ENCODE results near the gene EPHA2.

Gene EPHA2

GRCh38 chr1:16099412-16099811 is 56.5 kb downstream of the EPHA2 start:
- in situ Hi-C loops (cut with HindIII; ENCODE audit: low sequenced_read_pairs) = no loop called here

GRCh38 chr1:16095447-16095846 is 60.4 kb downstream of the EPHA2 start:
- in situ Hi-C loops (cut with HindIII; ENCODE audit: low sequenced_read_pairs) = no loop called here

GRCh38 chr1:16094453-16095158 is 61.3 kb downstream of the EPHA2 start:
- in situ Hi-C loops (cut with HindIII; ENCODE audit: low sequenced_read_pairs) = no loop called here

- in situ Hi-C loops (cut with HindIII; ENCODE audit: low sequenced_read_pairs) = no loop called here
These were observed 62.3 kb downstream of the EPHA2 start for GRCh38 chr1:16093611-16094010.

- in situ Hi-C loops (cut with HindIII; ENCODE audit: low sequenced_read_pairs) = no loop called here
These were observed 62.9 kb downstream of the EPHA2 start for GRCh38 chr1:16092923-16093511.

GRCh38 chr1:16092097-16092922 is 63.6 kb downstream of the EPHA2 start:
- in situ Hi-C loops (cut with HindIII; ENCODE audit: low sequenced_read_pairs) = no loop called here

GRCh38 chr1:16091296-16091695 is 64.6 kb downstream of the EPHA2 start:
- in situ Hi-C loops (cut with HindIII; ENCODE audit: low sequenced_read_pairs) = no loop called here

- in situ Hi-C loops (cut with HindIII; ENCODE audit: low sequenced_read_pairs) = no loop called here
These were observed 65.6 kb downstream of the EPHA2 start for GRCh38 chr1:16090076-16090826.

GRCh38 chr1:16088996-16089395 is 66.9 kb downstream of the EPHA2 start:
- in situ Hi-C loops (cut with HindIII; ENCODE audit: low sequenced_read_pairs) = no loop called here

- in situ Hi-C loops (cut with HindIII; ENCODE audit: low sequenced_read_pairs) = no loop called here
These were observed 67.4 kb downstream of the EPHA2 start for GRCh38 chr1:16088351-16088911.

- in situ Hi-C loops (cut with HindIII; ENCODE audit: low sequenced_read_pairs) = no loop called here
These were observed 68.1 kb downstream of the EPHA2 start for GRCh38 chr1:16087733-16088132.

- in situ Hi-C loops (cut with HindIII; ENCODE audit: low sequenced_read_pairs) = no loop called here
These were observed 70.3 kb downstream of the EPHA2 start for GRCh38 chr1:16085522-16085921.

- in situ Hi-C loops (cut with HindIII; ENCODE audit: low sequenced_read_pairs) = no loop called here
These were observed 72.4 kb downstream of the EPHA2 start for GRCh38 chr1:16083486-16083885.

- in situ Hi-C loops (cut with HindIII; ENCODE audit: low sequenced_read_pairs) = no loop called here
These were observed 73.4 kb downstream of the EPHA2 start for GRCh38 chr1:16082283-16083038.

GRCh38 chr1:16081636-16082035 is 74.2 kb downstream of the EPHA2 start:
- in situ Hi-C loops (cut with HindIII; ENCODE audit: low sequenced_read_pairs) = no loop called here

GRCh38 chr1:16080422-16081150 is 75.3 kb downstream of the EPHA2 start:
- in situ Hi-C loops (cut with HindIII; ENCODE audit: low sequenced_read_pairs) = no loop called here

- in situ Hi-C loops (cut with HindIII; ENCODE audit: low sequenced_read_pairs) = no loop called here
These were observed 76.8 kb downstream of the EPHA2 start for GRCh38 chr1:16078925-16079656.

GRCh38 chr1:16077406-16078245 is 78.2 kb downstream of the EPHA2 start:
- in situ Hi-C loops (cut with HindIII; ENCODE audit: low sequenced_read_pairs) = no loop called here

Measured in DLD1 (cell line).